Sciatic nerve (tissue), 2 donors: Measurements from ENCODE around the gene SPATA20. TPM values are rescaled to one million over a fixed set of nuclear protein-coding genes. Genes with fewer than 3 reads are reported as not detected.

ENCODE experiments used
- ATAC-seq: fragments of 200-7000 bp; cut with Tn5 transposase; one replicate; pipeline ENCODE4 v1.9.1; 2020; ENCODE audit warnings: mild to moderate bottlenecking, moderate library complexity
- DNase-seq: peaks from one replicate; pipeline ENCODE4 v3.0.0-alpha.2; 2020; ENCODE audit warnings: low spot score
- intact Hi-C: fragments of 100-400 bp; cut with DNase I; formaldehyde crosslinking; loops from one replicate; pipeline ENCODE4 v1.14.2; 2022
- total RNA-seq: library from RNA; stranded (reverse); fragmentation: NEBNext Ultra II Directional; extraction: Animal tissue kit (Norgen Biotek cat#: 25700); gene quantifications from one replicate; pipeline ENCODE4 v1.2.1, GENCODE V29; 2021
- donor health status: DM: no; HTN: no; CAD: no.
- donor health status: DM: no; HTN: no; CAD: no.

SPATA20 gene
- total RNA-seq, 1 donor from 2014 or later = 37.5 TPM

- intact Hi-C loops = no loop called here
- no peak for DNase-seq
- ATAC-seq = no peak
Measured at GRCh38 chr17:50605429-50605828, 58.5 kb downstream of the SPATA20 start.

Other genes starting within 250 kb of the SPATA20 start
- gene XYLT2, start 201.0 kb upstream of the SPATA20 start, total RNA-seq = 20.0 TPM
- 41.2 TPM for gene MRPL27, start 174.0 kb upstream of the SPATA20 start, total RNA-seq
- 1.5 TPM for gene EME1, start 173.9 kb upstream of the SPATA20 start, total RNA-seq
- gene LRRC59, start 149.7 kb upstream of the SPATA20 start, total RNA-seq = 33.6 TPM
- 37.8 TPM for gene ACSF2, start 121.0 kb upstream of the SPATA20 start, total RNA-seq
- gene CHAD, start 78.3 kb upstream of the SPATA20 start, total RNA-seq = not detected
- gene RSAD1, start 68.3 kb upstream of the SPATA20 start, total RNA-seq = 33.3 TPM
- gene MYCBPAP, start 38.7 kb upstream of the SPATA20 start, total RNA-seq = 3.3 TPM
- gene EPN3, start 14.4 kb upstream of the SPATA20 start, total RNA-seq = 0.27 TPM
- 0.36 TPM for gene CACNA1G, start 13.5 kb downstream of the SPATA20 start, total RNA-seq
- gene ABCC3, start 87.7 kb downstream of the SPATA20 start, total RNA-seq = 5.4 TPM
- gene ANKRD40, start 160.7 kb downstream of the SPATA20 start, total RNA-seq = 106 TPM
- 229 TPM for gene LUC7L3, start 172.4 kb downstream of the SPATA20 start, total RNA-seq
- not detected for gene ANKRD40CL, start 220.3 kb downstream of the SPATA20 start, total RNA-seq